NCI-H1930 (cell line): Measurements from ENCODE around the gene SLC25A22.
A peak's percentile ranks its signal among the peaks of the same experiment; 100 is the strongest.

ENCODE experiments used
- DNase-seq, 2 experiments: peaks; one replicate each; lab custom pipeline; 2025; lab: John Stamatoyannopoulos, UW

SLC25A22 gene

DNA sequence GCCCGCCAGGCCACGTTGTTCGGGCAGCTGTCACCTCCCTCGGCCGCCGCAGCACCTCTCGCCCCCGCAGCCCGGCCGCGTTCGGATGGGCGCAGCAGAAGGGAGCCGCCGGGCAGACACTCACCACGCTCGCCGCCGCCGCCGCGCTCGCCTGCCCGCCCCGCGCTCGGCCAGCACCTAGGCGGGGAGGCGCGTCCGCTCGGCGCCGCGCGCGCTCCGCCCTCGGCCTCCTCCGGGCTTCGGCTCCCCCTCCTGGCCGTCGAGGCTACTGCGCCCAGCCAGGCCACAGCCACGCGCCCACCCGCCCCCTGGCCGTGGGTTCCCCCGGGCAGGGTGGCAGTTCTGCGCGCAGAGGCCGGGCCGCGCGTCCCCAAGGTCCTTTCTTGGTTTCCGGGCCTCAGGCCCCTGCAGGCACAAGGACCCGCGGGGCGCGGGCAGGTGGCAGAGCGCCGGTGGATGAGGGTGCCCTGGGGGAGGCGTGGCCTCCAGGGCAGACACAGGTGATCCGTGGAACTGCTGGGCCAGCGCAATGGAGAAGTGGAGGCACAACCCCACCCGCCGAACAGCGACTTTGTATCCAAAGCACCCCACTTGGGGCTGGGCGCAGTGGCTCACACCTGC, at the start of gene SLC25A22:
SLC25A22 (minus strand) TSS at position 189 of the 621 bp plus-strand sequence. CDS start 3,275 bp downstream, outside the sequence.
- DNase-seq = peak; percentile 66 to 87

DNA sequence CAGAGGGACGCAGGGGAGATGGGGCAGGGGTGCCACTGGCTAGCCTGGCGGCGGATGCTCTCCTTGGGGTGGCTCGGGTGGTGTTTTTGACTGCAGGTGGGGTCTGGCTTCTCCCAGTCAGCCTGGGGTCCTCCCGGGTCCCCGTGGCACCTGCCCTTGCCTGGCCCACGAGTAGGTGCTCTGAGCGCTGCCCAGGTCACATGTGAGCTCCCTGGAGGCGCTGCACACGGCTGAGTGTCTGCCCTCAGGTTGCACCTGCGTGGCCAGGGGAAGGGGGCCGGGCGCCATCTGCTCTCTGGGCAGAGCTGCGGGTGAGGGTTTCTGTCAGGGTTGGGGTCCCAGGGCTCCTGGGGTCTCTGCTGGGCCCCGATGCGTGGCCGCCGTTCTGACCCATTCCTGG, 49.8 kb upstream of the SLC25A22 start:
- DNase-seq = no peak

DNA sequence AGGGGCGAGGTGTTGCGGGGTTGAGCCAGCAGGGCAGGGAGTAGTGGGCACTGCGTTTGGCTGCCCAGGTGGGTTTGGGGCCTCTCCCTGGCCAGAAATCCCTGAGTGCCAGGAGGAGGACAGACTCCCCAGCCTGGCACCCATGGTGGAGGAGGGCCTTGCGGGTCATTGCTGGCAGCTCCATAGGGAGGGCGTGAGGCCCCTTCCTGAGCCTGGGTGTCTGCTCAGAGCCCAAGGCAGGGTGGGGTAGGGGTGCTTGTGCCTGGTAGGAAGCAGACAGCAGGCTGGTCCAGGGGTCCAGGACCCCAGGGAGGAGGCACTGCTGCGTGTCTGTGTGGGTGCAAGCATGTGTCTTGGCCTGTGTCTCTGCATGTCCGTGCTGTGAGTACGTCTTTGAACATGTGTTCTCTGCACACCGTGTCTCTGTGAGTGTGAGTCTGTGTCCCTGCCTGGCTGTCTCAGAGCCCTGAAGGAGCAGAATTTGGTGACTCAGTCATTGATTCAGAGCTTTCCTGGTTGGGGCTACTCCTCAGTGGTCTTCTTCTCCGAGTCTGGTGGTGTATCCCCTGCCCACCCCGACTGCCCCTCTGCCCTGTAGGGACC, 48.5 kb upstream of the SLC25A22 start:
- DNase-seq = no peak

DNA sequence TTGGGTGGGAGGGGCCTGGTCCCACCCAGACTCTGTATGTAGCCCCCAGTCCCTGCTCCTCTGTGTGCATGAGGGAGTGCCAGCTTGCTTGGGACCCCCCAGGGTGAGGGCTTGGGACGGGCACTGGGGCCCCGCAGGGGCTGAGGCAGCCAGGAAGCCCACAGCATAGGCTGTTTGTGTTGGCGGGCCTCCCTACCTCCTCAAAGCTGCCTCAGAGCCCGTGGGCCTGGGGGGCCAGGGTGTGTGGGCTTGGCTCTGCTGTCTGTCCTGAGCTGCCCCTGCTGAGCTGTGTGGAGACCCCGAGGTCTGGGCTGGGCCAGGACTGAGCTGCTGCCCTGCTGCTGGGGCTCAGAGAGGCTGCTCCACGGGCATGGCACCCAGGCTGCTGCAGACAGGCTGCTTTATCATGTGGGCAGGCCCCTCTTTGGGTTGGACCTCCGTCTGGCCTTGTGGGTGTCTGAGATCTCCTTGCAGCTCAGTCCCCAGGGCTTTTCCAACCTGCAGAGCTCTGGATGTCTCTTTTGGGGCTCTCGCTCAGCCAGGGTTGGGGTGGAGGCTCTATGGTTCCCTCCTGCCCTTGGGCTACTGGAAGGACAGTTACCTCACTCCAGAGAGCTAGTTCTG, 47.9 kb upstream of the SLC25A22 start:
- no peak for DNase-seq

DNA sequence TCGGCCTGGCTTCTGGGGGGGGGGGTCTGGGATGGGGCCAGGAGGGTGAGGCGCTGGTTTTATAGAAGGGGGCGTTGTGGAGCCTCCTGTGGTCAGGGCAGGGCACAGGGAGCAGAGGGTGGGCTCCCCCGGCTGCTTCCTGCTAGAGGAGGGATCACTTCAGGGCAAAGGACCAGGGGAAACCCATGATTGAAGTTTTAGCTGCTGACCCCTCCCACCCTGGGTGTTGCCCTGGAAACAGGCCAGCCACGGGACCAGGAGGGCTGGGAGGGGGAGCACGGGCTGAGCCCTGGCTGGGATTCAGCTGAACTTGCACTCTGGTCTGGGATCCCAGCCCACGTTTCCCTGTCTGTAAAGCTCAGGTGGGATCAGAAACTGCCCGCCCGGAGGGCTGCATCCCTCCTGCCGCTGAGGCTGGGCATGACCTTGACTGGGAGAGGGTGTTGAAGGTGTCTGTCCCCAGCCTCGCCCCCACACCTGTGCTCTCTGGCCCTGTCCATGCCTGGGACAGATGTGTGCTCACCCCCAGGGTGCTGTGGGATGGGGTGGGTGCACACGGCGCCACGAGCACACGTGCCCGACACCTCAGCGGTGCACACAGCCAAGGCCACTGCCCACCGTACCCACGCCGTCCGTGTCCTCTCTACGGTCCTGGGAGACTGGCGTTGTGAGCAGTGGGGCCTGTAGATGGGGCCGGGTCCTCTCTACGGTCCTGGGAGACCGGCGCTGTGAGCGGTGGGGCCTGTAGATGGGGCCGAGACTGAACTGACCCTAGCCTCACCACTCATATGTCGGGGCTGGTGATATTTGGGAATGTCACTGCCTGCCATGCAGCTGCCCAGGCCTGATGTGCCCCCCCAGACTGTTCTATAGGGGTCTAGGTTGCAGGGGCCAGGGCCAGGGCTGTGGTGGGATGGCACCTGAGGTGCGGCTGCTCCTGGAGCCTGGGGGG, 46.9 kb upstream of the SLC25A22 start:
- no peak for DNase-seq

DNA sequence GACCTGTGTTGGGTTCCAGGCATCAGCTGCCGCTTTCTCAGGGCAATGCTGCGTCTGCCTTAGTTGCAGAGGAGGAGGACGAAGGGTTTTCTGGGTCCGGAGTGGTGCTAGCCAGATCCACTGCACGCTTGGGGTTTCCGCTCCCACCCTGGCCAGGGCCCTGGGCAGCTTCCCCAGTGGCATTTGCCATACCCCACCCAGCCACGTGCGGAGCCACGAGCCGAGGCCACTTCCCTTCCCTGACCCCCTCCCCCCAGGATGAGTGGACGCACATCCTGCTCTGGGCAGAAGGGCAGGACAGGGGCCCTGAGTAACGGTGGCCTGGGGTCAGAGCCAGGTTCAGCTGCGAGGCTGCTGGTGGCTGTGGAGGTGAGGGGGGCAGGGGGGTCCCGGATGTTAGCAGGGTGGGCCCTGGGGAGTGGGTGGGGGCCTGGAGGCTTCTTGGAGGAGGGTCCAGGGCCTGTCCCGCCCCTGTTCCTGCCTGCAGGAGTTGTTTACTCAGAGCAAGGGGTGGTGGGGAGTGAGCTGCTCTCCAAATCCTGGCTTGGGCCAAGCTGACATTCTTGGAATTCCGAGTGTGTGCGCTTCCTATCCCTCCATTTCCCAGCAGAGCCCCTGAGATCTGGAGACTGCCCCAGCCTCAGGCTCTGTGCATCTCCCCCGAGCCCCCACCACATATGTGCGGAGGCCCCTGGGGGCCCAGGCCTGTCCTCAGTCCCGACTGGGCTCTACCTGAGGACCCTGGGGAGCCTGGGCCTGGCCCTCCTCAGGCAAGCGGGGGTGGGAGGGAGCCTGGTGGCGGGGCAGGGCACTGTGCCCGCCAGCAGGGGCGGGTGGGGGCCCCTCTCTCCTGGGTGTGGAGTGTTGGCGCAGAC, 46.0 kb upstream of the SLC25A22 start:
- no peak for DNase-seq

DNA sequence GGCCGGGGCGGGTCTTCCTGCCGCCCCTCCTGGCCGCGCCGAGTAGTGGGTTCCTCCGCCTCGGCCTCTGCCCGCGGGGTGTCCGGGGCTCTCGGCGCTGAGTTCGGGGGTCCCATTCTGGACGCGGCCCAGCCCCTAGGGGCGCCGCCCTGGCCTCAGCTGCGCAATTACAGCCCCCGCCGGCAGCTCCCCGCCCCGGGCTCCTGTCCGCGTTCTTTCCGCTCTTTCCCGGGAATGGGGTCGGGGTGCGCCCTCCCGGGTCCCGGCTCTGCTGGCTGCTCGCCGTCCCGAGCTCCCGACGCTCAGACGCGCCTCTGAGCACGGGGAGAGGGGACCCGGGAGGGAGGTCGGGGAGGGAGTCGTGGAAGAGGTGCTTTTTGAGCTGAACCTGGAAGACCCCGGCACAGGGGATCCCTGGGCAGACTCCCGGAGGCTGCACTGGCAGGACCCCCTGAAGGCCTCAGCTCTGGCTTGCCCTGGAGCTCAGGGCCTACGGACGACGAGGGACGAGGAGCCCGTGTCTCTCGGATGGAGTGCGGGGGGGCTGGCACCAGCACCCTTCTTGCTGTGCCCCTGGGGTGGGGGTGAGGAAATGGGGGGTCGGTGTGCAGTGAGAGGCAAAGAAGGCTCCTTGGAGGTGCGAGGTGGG, 45.1 kb upstream of the SLC25A22 start:
- no peak for DNase-seq

DNA sequence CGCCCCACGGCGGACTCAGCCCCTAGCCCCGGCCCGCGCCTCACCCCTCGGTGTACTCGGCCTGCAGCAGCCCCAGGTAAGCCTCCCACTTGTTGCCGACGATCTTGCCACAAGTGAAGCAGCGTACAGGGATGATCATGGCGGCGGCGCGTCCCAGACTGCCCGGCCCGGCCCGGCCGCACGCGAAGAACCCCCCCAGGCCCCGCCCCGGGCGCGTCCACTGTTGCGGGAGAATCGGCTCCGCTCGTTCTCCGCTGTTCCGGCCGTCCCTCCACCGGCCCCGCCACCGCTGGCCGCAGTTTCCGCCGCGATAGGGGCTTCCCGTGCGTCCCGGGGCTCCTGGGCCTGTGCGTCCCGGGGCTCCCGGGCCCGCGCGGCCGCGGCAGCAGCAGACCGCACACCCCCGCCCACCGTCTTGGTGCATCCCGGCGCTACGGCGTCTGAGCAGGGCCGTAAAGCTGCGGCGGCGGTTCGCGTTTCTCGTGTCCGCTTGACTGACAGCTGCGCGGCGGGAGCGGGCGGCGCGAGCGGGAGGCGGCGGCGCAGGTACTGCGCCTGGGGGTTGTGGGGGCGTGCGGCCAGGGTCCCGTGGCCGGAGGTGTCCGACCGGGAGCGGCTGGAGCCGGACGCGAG, 44.4 kb upstream of the SLC25A22 start, which contains the start of the genes POLR2L and TSPAN4:
POLR2L (minus strand) TSS at position 160 of the 633 bp plus-strand sequence; CDS start at position 139, 21 bp downstream.
TSPAN4 (plus strand) TSS at position 483 of the 633 bp plus-strand sequence. CDS start 7,453 bp downstream, outside the sequence.
- DNase-seq = peak; percentile 77 to 93

DNA sequence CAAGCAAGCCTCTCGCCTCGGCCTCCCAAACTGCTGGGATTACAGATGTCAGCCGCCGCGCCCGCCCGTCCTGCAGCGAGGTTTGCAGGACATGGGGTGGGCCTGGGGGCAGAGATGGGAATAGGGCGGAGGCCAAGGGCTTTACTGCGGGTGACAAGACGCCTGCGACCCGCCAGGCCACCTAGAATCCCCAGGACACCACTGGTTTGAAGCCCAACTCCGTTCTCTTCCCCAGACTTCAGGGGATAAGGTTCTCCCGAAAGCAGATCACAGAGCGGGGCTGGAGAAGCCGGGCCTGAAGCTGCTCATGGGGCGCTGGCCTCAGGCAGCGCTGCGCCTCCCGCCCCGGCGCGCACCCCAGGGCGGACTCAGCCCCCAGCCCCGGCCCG, 43.9 kb upstream of the SLC25A22 start:
- DNase-seq = no peak

DNA sequence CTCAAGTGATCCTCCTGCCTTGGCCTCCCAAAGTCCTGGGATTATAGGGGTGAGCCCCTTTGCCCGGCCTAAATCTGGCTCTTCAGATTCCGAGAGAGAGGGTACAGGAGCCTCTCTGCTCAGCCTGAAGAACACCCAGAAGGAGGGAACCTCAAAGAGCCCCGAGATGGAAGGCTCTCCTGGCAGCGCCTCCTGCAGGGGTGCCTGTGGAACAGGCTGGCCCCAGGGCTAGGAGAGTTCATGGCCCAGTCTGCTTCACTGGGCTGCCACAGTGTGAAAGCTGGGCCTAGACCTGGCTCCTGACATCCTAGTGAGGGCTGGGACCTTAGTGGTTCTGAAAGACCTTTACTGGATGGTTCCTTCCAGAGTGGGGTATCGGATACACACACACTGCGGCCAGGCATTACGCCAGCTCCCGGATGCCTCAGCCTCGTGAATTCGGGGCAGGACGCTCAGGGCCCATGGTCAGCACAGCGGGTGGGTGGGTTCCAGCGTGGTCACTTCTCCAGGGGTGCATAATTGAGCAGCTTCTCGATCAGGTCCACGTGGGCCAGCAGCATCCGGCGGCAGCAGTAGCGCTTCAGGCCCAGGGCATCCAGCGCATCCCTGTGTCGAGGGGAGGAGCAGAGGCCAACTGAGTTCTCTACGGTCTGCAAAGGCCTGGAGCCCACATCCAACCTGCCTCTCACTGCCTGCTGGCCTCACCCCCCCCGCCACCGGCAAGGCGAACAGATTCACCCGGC, 42.0 kb upstream of the SLC25A22 start:
- DNase-seq = no peak

DNA sequence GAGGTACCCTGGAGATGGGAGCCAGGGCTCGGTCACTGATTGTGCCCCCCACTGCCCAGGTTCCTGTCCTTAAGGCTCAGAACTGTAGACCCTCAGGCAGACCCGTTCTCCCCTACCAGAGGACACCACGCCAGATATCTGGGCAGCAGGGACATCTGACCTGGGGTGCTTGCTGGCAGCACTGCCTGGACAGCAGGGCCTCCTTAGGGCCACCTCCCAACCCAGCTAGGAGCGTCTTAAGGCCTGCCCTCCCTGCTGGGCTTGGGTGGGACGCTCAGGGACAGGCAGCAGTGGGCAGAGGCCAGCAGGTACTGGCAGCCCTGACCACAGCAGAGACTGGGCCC, 41.2 kb upstream of the SLC25A22 start:
- no peak for DNase-seq

DNA sequence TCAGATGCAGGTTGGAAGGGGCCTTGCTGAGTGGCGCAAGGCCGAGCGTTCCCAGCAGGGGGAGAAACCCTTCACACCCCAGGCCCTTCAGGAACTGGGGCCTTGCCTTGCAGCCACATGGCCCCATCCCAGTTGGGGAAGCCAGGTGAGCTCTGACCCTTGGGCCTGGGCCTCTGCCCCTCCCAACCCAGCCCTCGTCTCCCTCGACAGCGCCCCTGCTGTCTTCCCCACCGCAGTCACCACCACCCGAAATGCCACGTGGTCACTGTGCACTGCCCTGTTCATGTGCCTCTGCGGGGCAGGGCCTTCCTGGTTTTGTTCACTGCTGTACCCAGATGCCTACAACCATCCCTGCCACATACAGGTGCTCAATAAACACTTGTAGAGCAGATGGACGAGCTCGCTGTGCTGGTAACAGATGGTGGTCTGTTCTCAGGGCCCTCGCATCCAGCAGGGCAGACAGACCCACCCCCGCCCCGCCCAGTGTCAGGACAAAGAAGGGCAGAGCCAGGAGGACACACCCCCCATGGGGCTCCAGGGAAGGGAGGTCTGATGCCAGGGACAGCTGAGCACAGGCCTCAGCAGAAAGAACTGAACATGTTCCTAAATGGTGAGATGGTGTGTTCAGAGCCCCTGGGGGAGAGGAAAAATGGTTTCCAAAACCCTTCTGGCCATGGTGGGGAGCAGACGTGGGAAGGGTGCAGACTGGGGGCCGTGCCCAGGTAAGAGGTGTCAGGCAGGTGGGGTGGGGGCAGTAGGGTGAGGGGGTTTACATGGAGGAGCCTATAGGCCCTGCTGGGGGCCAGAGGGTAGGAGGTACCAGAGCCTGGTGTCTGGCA, 40.6 kb upstream of the SLC25A22 start:
- DNase-seq = no peak

DNA sequence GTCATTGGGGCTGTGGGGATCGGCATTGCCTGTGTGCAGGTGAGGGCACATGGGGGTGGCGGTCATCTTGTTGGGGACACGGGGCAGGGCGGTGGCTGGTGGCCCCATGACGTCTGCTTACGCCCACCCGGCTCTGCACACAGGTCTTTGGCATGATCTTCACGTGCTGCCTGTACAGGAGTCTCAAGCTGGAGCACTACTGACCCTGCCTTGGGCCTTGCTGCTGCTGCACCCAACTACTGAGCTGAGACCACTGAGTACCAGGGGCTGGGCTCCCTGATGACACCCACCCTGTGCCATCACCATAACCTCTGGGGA, 39.9 kb upstream of the SLC25A22 start:
- DNase-seq = no peak

DNA sequence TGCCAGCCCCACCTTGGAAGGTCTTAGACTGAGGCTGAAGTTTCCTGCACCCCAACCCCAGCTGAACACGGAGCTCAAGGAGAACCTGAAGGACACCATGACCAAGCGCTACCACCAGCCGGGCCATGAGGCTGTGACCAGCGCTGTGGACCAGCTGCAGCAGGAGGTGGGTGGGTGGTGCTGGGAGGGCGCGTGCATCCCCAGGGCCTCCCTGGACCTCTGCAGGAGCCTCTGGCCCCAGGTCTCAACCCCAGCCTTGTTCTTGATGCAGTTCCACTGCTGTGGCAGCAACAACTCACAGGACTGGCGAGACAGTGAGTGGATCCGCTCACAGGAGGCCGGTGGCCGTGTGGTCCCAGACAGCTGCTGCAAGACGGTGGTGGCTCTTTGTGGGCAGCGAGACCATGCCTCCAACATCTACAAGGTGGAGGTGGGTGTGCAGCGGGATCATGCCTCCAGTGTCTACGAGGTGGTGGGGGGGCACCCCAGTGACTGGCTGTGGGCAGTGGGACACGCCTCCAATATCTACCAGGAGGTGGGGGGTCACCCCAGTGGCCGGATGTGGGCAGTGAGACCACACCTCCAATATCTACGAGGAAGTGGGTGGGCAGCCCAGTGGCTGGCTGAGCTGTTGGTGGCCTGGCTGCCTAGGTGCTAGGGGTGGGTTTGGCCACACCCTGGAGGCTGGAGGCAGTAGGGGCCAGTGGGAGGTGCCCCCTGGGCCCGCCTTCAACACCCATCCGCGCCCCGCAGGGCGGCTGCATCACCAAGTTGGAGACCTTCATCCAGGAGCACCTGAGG, 39.3 kb upstream of the SLC25A22 start:
- no peak for DNase-seq

DNA sequence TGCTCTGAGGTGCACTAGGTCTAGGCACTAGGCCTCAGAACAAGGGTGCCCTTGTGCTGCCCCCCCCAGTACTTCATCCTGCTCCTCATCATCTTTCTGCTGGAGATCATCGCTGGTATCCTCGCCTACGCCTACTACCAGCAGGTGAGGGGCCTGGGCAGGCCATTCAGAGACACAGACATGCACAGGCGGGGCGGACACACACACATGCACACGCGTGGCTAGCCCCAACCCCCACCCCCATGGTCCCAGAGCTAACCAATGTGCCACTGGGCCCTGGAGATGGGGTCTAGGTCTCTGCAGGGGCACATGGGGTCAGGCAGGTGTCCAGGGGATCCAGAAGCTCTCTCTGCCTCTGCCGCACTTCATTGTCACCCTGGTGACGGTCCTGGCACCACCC, 38.6 kb upstream of the SLC25A22 start:
- DNase-seq = no peak

DNA sequence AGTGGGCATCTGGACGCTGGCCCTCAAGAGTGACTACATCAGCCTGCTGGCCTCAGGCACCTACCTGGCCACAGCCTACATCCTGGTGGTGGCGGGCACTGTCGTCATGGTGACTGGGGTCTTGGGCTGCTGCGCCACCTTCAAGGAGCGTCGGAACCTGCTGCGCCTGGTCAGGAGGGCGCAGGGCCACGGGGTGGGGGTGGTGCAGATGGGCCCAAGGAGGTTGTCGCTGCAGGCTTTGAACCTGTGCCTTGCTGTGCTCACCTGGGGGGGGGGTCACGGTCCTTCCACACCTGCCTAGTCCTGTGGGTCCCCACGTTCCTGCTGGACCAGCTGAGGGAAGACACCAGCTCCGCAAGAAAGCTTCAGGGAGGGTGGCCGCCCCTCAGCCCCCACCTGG, 38.2 kb upstream of the SLC25A22 start:
- no peak for DNase-seq

DNA sequence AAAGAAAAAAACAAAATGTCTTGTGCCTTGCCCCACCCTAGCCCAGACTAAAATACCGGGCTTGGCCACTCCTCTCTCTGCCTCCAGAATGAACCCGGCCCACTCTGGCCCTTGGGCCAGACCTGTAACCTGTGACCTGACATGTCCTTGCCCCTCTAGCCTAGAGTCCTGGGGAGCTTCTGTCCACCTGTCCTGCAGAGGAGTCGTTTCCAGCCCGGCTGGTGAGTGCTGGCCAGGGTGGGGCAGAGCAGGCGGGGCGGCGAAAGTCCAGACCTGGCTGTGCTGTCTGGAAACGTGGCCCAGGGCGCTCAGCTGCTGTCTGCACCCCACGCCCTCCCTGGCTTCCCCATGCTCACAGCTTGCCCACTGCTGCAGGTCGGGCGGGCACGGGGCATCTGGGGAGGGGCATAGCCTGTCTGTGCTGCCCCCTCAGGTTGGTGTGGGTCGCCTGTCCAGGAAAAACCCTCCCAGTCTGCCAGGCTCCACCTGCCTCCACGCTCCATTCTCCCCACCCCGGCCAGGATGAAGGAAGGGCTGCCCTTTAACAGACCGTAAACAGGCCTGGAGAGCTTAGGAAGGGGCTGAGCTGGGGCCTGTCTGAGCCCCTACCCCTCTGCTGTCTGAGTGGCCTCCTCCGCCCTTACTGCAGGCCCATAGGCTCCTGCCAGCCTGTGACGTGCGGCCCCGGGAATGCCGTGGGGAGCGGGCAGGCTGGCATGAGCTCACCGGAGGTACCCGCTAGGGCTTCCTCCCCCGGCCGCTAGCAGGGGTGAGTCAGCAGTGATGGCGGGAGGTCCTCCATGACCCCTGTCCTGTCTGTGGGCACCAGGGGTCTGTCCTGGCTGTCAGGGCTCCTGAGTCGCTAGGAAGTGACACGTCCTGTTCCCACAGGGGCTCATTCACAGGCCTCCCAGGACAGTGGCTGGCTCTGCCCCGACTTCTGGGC, 36.6 kb upstream of the SLC25A22 start:
- no peak for DNase-seq
